ENCODE data around the gene APC.
"Not testable (repeated sequence)": the region's sequence is repeated elsewhere in the genome, so short reads cannot be mapped to it uniquely, and the experiment has no call there.

The APC gene

GRCh38 chr5:112854651-112855050, 117.0 kb downstream of the APC start:
- DNase-seq (ENCODE audit: low read depth in 1 of 2, low spot score in 1 of 2) = no peak

GRCh38 chr5:112857866-112858265, 120.2 kb downstream of the APC start:
- no peak for DNase-seq (ENCODE audit: low read depth in 1 of 2, low spot score in 1 of 2)

GRCh38 chr5:112860571-112860928, 122.9 kb downstream of the APC start:
- DNase-seq (ENCODE audit: low read depth in 1 of 2, low spot score in 1 of 2) = not testable (repeated sequence)

- DNase-seq (ENCODE audit: low read depth in 1 of 2, low spot score in 1 of 2) = peak; percentile 75 to 83
Measured at GRCh38 chr5:112860929-112861637, 123.4 kb downstream of the APC start, which contains the start of gene SRP19. Gene SRP19 (plus strand): TSS chr5:112861287. CDS start chr5:112861377, 90 bp downstream.

- no peak for DNase-seq (ENCODE audit: low read depth in 1 of 2, low spot score in 1 of 2)
Measured at GRCh38 chr5:112861638-112861985, 123.9 kb downstream of the APC start.

- DNase-seq (ENCODE audit: low read depth in 1 of 2, low spot score in 1 of 2) = no peak
Measured at GRCh38 chr5:112862085-112862484, 124.4 kb downstream of the APC start.

GRCh38 chr5:112863549-112863948, 125.9 kb downstream of the APC start:
- DNase-seq (ENCODE audit: low read depth in 1 of 2, low spot score in 1 of 2) = no peak

GRCh38 chr5:112865128-112865527, 127.4 kb downstream of the APC start:
- DNase-seq (ENCODE audit: low read depth in 1 of 2, low spot score in 1 of 2) = no peak

- no peak for DNase-seq (ENCODE audit: low read depth in 1 of 2, low spot score in 1 of 2)
Measured at GRCh38 chr5:112866739-112867138, 129.1 kb downstream of the APC start.

- no peak for DNase-seq (ENCODE audit: low read depth in 1 of 2, low spot score in 1 of 2)
Measured at GRCh38 chr5:112867411-112867810, 129.7 kb downstream of the APC start.

- no peak for DNase-seq (ENCODE audit: low read depth in 1 of 2, low spot score in 1 of 2)
Measured at GRCh38 chr5:112869948-112870347, 132.3 kb downstream of the APC start.

GRCh38 chr5:112870966-112871365, 133.3 kb downstream of the APC start:
- DNase-seq (ENCODE audit: low read depth in 1 of 2, low spot score in 1 of 2) = no peak

- DNase-seq (ENCODE audit: low read depth in 1 of 2, low spot score in 1 of 2) = no peak
Measured at GRCh38 chr5:112876362-112876761, 138.7 kb downstream of the APC start.

GRCh38 chr5:112878101-112878500, 140.4 kb downstream of the APC start:
- no peak for DNase-seq (ENCODE audit: low read depth in 1 of 2, low spot score in 1 of 2)

- DNase-seq (ENCODE audit: low read depth in 1 of 2, low spot score in 1 of 2) = peak in 1 of 2 donors; percentile 35
Measured at GRCh38 chr5:112878760-112879159, 141.1 kb downstream of the APC start.

- DNase-seq (ENCODE audit: low read depth in 1 of 2, low spot score in 1 of 2) = no peak
Measured at GRCh38 chr5:112880219-112880964, 142.7 kb downstream of the APC start.

- no peak for DNase-seq (ENCODE audit: low read depth in 1 of 2, low spot score in 1 of 2)
Measured at GRCh38 chr5:112883192-112883591, 145.5 kb downstream of the APC start.

- no peak for DNase-seq (ENCODE audit: low read depth in 1 of 2, low spot score in 1 of 2)
Measured at GRCh38 chr5:112885001-112885400, 147.3 kb downstream of the APC start.

- DNase-seq (ENCODE audit: low read depth in 1 of 2, low spot score in 1 of 2) = no peak
Measured at GRCh38 chr5:112886975-112887374, 149.3 kb downstream of the APC start.

- DNase-seq (ENCODE audit: low read depth in 1 of 2, low spot score in 1 of 2) = not testable (repeated sequence)
Measured at GRCh38 chr5:112892066-112892465, 154.4 kb downstream of the APC start.

GRCh38 chr5:112892776-112893175, 155.1 kb downstream of the APC start:
- DNase-seq (ENCODE audit: low read depth in 1 of 2, low spot score in 1 of 2) = no peak

- no peak for DNase-seq (ENCODE audit: low read depth in 1 of 2, low spot score in 1 of 2)
Measured at GRCh38 chr5:112895682-112896081, 158.0 kb downstream of the APC start.
